Cardiac fibroblast (primary cell): Measurements from ENCODE around the gene HMCN1.
A peak's percentile ranks its signal among the peaks of the same experiment; 100 is the strongest.

Experiments
- DNase-seq, 2 donors: peaks; one replicate each; pipeline versions ENCODE4 v3.0.0 to v3.0.0-alpha.2; 2010; ENCODE audit warnings: low read depth in 2 of 2
- H3K4me3 ChIP-seq, 2 donors: replicated peaks in 1 of 2; 1 replicate in 1 of 2; 2 replicates in 1 of 2; pipeline ENCODE4 v1.5.1; 2011; ENCODE audit warnings: low read depth in 2 of 2, low read length in 2 of 2, mild to moderate bottlenecking in 2 of 2, moderate library complexity in 1 of 2
- TF ChIP-seq, protein P1 (sequence below): IDR thresholded peaks from one replicate; pipeline ENCODE4 v1.5.1; 2011; ENCODE audit warnings: low read depth, mild to moderate bottlenecking, low read length, inconsistent platforms

Gene HMCN1

DNA sequence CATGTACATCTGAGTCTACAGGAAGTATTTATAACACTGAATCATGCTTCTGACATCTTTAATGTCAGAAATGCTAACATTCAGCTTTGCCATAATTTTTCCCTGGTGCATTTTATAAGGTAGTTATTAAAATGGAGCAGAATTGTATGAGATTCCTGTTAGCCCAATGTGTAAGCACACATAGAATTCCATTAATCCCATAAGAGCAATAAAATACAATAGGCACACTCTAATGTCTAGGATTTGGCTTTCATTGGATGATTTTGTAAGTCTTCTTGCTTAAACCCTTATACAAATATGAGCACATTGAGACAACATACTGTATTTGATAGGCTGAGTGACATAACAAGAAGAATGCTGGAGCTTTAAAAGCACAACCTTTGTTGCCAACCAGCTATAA lies 256.4 kb downstream of the HMCN1 start:
- H3K4me3 ChIP-seq, result no peak overlapping the region
- DNase-seq, result no peak
- TF ChIP-seq, protein P1, sequence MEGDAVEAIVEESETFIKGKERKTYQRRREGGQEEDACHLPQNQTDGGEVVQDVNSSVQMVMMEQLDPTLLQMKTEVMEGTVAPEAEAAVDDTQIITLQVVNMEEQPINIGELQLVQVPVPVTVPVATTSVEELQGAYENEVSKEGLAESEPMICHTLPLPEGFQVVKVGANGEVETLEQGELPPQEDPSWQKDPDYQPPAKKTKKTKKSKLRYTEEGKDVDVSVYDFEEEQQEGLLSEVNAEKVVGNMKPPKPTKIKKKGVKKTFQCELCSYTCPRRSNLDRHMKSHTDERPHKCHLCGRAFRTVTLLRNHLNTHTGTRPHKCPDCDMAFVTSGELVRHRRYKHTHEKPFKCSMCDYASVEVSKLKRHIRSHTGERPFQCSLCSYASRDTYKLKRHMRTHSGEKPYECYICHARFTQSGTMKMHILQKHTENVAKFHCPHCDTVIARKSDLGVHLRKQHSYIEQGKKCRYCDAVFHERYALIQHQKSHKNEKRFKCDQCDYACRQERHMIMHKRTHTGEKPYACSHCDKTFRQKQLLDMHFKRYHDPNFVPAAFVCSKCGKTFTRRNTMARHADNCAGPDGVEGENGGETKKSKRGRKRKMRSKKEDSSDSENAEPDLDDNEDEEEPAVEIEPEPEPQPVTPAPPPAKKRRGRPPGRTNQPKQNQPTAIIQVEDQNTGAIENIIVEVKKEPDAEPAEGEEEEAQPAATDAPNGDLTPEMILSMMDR, result no peak

DNA sequence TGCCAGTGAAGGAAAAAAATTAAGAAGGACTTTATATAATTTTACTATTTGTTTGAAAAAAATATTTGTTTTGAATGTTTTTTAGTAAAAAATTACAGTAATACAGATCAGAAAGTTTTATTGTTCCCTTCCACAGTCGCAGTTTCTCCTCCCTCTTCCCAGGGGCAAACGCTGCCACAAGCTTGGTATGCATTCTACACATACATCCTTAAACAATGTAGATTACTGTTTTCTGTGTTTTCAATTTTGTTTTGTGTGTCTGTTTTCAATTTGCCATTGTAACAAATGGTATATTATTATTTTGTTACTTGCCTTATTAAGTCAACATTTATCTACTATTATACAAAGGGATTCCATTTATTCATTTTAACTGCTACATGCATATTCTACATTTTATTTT lies 257.1 kb downstream of the HMCN1 start:
- TF ChIP-seq, protein P1, result no peak
- H3K4me3 ChIP-seq, result no peak overlapping the region
- no peak for DNase-seq

- TF ChIP-seq, protein P1, result no peak
- peak; percentile 64 to 92 for DNase-seq
- no peak overlapping the region for H3K4me3 ChIP-seq
Observed at GRCh38 chr1:185996211-185996610, 262.0 kb downstream of the HMCN1 start.

DNA sequence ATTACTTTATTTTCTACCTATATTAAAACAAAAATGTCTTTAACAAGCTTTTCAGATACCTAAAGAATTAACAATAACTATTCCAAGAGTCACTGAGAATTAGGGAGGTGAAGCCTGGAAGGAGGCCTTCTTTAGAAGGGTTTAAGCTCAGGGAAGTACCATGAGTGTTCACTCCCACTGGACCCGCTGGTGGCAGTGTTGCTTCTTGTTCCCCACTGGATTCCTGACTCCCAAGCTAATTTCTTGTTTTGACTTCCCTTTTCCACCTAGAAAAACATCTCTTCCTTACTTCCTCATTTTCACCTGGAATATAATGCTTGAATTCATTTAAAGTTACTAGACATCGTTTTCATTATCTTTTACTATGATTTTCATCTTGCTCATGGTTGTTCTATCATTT lies 264.2 kb downstream of the HMCN1 start:
- H3K4me3 ChIP-seq, result no peak overlapping the region
- no peak for DNase-seq
- TF ChIP-seq, protein P1, result no peak

DNA sequence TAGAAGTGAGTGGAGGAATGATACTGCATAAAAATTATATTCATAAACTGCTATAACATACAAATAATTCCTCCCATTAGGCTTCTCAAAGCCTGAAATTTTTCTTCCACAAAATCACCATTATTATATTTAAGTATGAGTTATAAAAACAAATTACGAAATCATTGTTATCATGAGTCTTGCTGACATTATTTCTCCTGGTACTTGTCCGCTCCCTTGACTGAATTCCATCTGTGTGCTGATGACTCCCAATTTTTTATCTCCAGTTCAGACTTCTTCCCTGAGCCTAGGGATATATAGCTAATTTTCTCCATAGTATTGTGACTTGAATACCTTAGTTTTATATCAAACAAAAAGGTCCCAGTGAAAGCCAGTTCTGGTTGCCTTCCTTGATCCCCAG lies 268.2 kb downstream of the HMCN1 start:
- TF ChIP-seq, protein P1, result no peak
- DNase-seq, result peak; percentile 47 to 54

DNA sequence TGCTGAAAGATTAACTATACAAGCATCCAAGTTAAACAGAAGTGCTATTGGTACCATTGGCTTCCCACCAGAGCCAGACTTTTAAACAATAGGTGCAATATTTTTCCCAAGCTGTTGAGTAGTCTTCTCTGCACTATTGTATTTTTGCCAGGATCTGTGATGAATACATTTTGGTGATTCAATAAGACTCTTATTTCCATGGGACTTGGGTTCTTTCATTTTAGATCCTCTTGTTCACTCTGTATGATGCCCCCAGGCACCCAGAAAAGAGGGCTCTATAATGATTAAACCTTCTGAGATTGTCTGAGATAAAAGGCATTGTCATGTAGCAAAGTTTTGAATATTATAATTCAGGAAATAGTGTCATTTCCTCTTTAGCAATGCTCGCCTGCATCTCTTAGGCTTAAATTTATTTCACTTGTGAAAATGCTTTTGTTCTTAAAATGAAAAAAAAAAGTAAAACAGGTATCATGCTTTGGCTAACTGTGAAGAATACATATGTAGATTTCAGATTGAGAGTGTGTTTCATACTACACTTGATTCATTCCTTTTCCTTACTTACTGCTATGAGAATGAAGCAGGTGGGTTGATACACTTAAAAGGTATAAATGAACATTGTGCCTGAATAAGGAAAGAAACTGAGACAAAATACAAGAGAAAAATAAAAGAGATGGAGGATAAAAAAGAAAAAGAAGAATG lies 275.0 kb downstream of the HMCN1 start:
- TF ChIP-seq, protein P1, result no peak
- no peak overlapping the region for H3K4me3 ChIP-seq
- DNase-seq, result peak; percentile 82 to 88

More for the DNA sequence above, 268.2 kb downstream of the HMCN1 start:
- H3K4me3 ChIP-seq, result no peak overlapping the region

DNA sequence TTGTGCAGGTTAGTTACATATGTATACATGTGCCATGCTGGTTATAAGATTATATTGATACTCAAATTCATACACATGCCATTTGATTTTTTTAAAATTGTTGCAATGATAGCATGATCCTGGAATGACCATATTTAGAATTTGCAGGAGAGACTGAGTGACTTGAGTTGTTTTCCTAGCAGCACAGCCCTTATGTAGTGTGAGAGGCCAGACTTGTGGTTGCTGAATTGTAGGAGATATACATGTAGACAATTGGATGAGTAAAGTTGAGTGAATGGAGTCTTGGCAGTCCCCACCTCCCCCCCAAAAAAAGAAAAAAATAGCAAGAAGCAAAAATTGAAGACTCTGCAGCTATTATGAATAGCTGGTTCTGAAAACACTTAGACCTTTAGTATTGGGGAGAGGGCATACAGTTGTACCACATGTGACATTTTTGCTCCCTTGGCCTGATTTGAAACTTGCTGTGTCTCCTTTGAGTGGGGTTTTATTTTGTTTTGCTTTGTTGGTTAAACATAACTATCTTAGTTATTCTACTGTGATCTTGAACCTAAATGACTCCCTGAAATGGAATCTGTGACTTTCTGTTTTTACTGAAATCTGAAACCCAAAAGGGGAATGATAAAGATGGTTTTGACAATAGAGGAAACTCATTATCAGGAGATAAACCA lies 280.3 kb downstream of the HMCN1 start:
- TF ChIP-seq, protein P1, result no peak
- no peak overlapping the region for H3K4me3 ChIP-seq
- DNase-seq, result peak; percentile 43 to 72
